ENCODE results near the gene URB2. TPM values are rescaled to one million over a fixed set of nuclear protein-coding genes. Genes with fewer than 3 reads are reported as not detected.

Gene URB2
- total RNA-seq, 6 donors from 2014 or later, result 3.4 to 26.2 (median 7.2) TPM

DNA sequence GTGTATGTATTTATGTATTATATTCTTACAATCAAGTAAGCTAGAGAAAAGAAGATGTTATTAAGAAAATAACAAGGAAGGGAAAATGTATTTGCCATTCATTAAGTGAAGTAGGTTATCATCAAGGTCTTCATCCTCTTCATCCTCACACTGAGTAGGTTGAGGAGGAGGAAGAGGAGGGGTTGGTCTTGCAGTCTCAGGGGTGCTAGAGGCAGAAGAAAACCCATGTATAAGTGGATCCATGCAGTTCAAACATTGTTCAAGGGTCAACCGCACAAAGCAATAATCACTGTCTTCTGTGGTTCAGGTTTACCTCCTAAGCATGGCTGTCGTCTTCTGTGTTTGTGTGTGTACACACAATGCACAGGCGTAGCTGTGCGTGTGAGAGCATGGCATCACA is 16.9 kb downstream of the URB2 start:
- DNase-seq (no peak), ATAC-seq (ENCODE audit: low FRiP score in 2 of 2) (no peak)
- Histone ChIP-seq H3K4me3 (no peak overlapping the region), H3K27me3 (no peaks in the 10 kb centered on the region), H3K36me3 (peaks cover 0 to 50% (median 36%) of the 10 kb centered on the region in 4 donors), H3K9me3 (no peaks in the 10 kb centered on the region), H3K4me1 (no peaks in the 10 kb centered on the region), H3K27ac (no peak overlapping the region)
- WGBS, 2 donors, result 93 to 98% methylated on average over 4 of the region's 4 CpGs
- TF ChIP-seq POLR2A (IDR thresholded peaks at IDR 0.05), result no peak
- TF ChIP-seq EP300 (IDR thresholded peaks at IDR 0.05), result no peak
- TF ChIP-seq, protein P1, sequence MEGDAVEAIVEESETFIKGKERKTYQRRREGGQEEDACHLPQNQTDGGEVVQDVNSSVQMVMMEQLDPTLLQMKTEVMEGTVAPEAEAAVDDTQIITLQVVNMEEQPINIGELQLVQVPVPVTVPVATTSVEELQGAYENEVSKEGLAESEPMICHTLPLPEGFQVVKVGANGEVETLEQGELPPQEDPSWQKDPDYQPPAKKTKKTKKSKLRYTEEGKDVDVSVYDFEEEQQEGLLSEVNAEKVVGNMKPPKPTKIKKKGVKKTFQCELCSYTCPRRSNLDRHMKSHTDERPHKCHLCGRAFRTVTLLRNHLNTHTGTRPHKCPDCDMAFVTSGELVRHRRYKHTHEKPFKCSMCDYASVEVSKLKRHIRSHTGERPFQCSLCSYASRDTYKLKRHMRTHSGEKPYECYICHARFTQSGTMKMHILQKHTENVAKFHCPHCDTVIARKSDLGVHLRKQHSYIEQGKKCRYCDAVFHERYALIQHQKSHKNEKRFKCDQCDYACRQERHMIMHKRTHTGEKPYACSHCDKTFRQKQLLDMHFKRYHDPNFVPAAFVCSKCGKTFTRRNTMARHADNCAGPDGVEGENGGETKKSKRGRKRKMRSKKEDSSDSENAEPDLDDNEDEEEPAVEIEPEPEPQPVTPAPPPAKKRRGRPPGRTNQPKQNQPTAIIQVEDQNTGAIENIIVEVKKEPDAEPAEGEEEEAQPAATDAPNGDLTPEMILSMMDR (IDR thresholded peaks at IDR 0.05), result no peak
- TF ChIP-seq POLR2AphosphoS5 (IDR thresholded peaks at IDR 0.05), result no peak

GRCh38 chr1:229643996-229644745 is 18.1 kb downstream of the URB2 start:
- WGBS, 2 donors, result 91 to 92% methylated on average over 5 to 6 of the region's 6 CpGs
- Histone ChIP-seq H3K4me1 (no peaks in the 10 kb centered on the region), H3K27ac (no peak overlapping the region), H3K4me3 (no peak overlapping the region), H3K9me3 (no peaks in the 10 kb centered on the region), H3K27me3 (no peaks in the 10 kb centered on the region), H3K36me3 (peaks cover 0 to 58% (median 42%) of the 10 kb centered on the region in 4 donors)
- DNase-seq (peak in 1 of 2 donors; percentile 44), ATAC-seq (ENCODE audit: low FRiP score in 2 of 2) (peak; percentile 19 to 20)
- TF ChIP-seq EP300 (IDR thresholded peaks at IDR 0.05), result no peak
- TF ChIP-seq, protein P1 (IDR thresholded peaks at IDR 0.05), result no peak

DNA sequence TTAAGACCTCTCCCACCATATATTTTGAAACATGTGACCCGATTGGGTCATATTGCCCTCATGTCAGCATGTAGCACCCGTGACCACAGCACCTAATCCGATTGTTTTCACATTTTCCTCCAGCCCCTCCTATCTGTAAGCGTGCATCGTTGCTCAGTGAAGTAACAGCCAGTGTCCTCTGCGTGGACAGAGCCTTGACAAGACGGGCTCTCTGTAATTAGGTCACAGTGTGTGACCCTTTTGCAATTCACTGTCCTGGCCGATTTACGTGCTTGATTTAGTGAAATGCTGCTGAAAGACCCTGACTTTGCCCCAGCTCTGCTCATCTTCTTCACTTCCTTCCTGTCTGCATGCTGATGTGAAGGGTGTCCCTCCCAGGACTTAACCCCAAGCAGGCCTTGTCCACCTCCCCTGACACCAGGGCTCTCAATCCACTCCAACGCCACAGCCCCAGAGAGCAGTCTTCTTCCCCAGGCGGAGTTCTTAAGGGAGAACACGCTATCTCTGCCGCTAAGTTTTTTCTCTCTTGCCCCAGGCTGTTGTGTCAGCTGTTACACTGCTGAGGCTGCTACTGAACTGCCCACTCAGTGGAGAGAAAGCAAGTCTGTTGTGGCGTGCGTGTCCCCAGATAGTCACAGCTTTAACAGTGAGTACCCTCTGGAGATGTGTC is 19.4 kb downstream of the URB2 start:
- no peaks in the 10 kb centered on the region for H3K4me1 ChIP-seq
- WGBS, 2 donors, result 92 to 96% methylated on average over 15 of the region's 15 CpGs
- H3K4me3 ChIP-seq, result no peak overlapping the region
- TF ChIP-seq EP300 (IDR thresholded peaks at IDR 0.05) (no peak), POLR2A (IDR thresholded peaks at IDR 0.05) (no peak), POLR2AphosphoS5 (IDR thresholded peaks at IDR 0.05) (no peak)
- TF ChIP-seq, protein P1 (IDR thresholded peaks at IDR 0.05), result no peak
- no peaks in the 10 kb centered on the region for H3K9me3 ChIP-seq
- no peak for DNase-seq
- no peaks in the 10 kb centered on the region for H3K27me3 ChIP-seq
- ATAC-seq (ENCODE audit: low FRiP score in 2 of 2), result no peak
- peaks cover 2 to 71% (median 46%) of the 10 kb centered on the region in 4 donors for H3K36me3 ChIP-seq
- H3K27ac ChIP-seq, result no peak overlapping the region

GRCh38 chr1:229648406-229648805 is 22.4 kb downstream of the URB2 start:
- Histone ChIP-seq H3K36me3 (peaks cover 2 to 92% (median 45%) of the 10 kb centered on the region in 4 donors), H3K27me3 (no peaks in the 10 kb centered on the region), H3K4me1 (no peaks in the 10 kb centered on the region), H3K4me3 (no peak overlapping the region), H3K27ac (no peak overlapping the region), H3K9me3 (no peaks in the 10 kb centered on the region)
- DNase-seq, result no peak
- TF ChIP-seq EP300 (IDR thresholded peaks at IDR 0.05) (no peak), POLR2A (IDR thresholded peaks at IDR 0.05) (no peak), POLR2AphosphoS5 (IDR thresholded peaks at IDR 0.05) (no peak)
- TF ChIP-seq, protein P1 (IDR thresholded peaks at IDR 0.05), result no peak
- 98 to 100% methylated on average over 4 of the region's 4 CpGs for WGBS, 2 donors
- ATAC-seq (ENCODE audit: low FRiP score in 2 of 2), result no peak
